ENCODE measurements around the gene CPSF6. TPM values are rescaled to one million over a fixed set of nuclear protein-coding genes. Genes with fewer than 3 reads are reported as not detected.
"Not testable (repeated sequence)": the region's sequence is repeated elsewhere in the genome, so short reads cannot be mapped to it uniquely, and the experiment has no call there.

The CPSF6 gene
- total and polyA plus RNA-seq, 9 donors: 24.7 to 98.0 (median 64.0) TPM

GRCh38 chr12:69254862-69255261 is 15.5 kb downstream of the CPSF6 start:
- no peak for DNase-seq
- Histone ChIP-seq H3K9me3 (no peaks in the 10 kb centered on the region), H3K27me3 (no peaks in the 10 kb centered on the region), H3K4me1 (ENCODE audit: insufficient read depth) (no peaks in the 10 kb centered on the region), H3K4me3 (no peak overlapping the region), H3K36me3 (no peaks in the 10 kb centered on the region), H3K27ac (no peak overlapping the region)
- WGBS, 3 donors: 93 to 100% (median 95%) methylated on average over 2 of the region's 2 CpGs
- TF ChIP-seq, protein P1, sequence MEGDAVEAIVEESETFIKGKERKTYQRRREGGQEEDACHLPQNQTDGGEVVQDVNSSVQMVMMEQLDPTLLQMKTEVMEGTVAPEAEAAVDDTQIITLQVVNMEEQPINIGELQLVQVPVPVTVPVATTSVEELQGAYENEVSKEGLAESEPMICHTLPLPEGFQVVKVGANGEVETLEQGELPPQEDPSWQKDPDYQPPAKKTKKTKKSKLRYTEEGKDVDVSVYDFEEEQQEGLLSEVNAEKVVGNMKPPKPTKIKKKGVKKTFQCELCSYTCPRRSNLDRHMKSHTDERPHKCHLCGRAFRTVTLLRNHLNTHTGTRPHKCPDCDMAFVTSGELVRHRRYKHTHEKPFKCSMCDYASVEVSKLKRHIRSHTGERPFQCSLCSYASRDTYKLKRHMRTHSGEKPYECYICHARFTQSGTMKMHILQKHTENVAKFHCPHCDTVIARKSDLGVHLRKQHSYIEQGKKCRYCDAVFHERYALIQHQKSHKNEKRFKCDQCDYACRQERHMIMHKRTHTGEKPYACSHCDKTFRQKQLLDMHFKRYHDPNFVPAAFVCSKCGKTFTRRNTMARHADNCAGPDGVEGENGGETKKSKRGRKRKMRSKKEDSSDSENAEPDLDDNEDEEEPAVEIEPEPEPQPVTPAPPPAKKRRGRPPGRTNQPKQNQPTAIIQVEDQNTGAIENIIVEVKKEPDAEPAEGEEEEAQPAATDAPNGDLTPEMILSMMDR (IDR thresholded peaks at IDR 0.05): no peak
- TF ChIP-seq POLR2A (IDR thresholded peaks at IDR 0.05): no peak
- TF ChIP-seq EP300 (IDR thresholded peaks at IDR 0.05): no peak
- intact Hi-C loops (cut with DNase I): loop anchor here in 1 of 4 donors (10.0 kb wide), 1 partner anchor 420 kb away; no protein-coding TSS in a partner anchor

DNA sequence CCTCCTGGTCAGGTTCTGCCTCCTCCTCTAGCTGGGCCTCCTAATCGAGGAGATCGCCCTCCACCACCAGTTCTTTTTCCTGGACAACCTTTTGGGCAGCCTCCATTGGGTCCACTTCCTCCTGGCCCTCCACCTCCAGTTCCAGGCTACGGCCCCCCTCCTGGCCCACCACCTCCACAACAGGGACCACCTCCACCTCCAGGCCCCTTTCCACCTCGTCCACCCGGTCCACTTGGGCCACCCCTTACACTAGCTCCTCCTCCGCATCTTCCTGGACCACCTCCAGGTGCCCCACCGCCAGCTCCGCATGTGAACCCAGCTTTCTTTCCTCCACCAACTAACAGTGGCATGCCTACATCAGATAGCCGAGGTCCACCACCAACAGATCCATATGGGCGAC is 19.3 kb downstream of the CPSF6 start:
- Histone ChIP-seq H3K4me3 (no peak overlapping the region), H3K27ac (no peak overlapping the region), H3K9me3 (no peaks in the 10 kb centered on the region), H3K36me3 (no peaks in the 10 kb centered on the region), H3K27me3 (no peaks in the 10 kb centered on the region), H3K4me1 (ENCODE audit: insufficient read depth) (no peaks in the 10 kb centered on the region)
- WGBS, 3 donors: 89 to 93% (median 90%) methylated on average over 10 of the region's 10 CpGs
- intact Hi-C loops (cut with DNase I): loop anchor here in 2 of 4 donors (1.0 to 10.0 kb wide), 2 partner anchors 25 to 424 kb away; no protein-coding TSS in a partner anchor
- DNase-seq: no peak
- TF ChIP-seq POLR2A (IDR thresholded peaks at IDR 0.05): no peak
- TF ChIP-seq, protein P1 (IDR thresholded peaks at IDR 0.05): no peak
- TF ChIP-seq EP300 (IDR thresholded peaks at IDR 0.05): no peak

DNA sequence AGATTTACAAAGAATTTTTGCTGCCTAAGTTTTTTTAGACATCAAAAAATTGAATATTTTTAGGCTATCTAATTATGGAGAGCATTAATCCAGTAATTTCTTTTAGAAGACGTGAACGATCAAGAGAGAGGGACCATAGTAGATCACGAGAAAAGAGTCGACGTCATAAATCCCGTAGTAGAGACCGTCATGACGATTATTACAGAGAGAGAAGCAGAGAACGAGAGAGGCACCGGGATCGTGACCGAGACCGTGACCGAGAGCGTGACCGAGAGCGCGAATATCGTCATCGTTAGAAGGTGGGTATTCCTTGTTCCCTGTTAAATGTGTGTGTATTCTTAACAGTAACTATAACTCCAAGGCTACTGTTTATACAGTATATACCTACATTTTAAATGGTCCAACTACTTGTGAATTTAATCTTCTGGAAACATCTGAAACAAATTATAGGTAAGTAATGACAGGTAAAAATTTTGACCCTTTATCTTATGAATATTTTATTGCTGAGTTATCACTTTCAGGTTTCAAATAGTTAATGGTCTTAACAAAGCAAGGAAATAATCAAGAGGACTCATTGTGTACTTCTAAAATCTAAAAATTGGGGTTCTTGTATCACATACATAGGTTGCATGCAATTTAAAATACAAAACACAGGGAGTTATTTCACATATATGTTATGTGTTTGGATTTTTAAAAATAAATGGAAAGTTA is 23.1 kb downstream of the CPSF6 start:
- Histone ChIP-seq H3K4me1 (ENCODE audit: insufficient read depth) (no peaks in the 10 kb centered on the region), H3K27me3 (no peaks in the 10 kb centered on the region), H3K27ac (no peak overlapping the region), H3K4me3 (no peak overlapping the region), H3K9me3 (no peaks in the 10 kb centered on the region), H3K36me3 (no peaks in the 10 kb centered on the region)
- intact Hi-C loops (cut with DNase I): no loop called here
- no peak for DNase-seq
- 95 to 96% (median 96%) methylated on average over 20 of the region's 20 CpGs for WGBS, 3 donors
- TF ChIP-seq, protein P1 (IDR thresholded peaks at IDR 0.05): no peak
- TF ChIP-seq POLR2A (IDR thresholded peaks at IDR 0.05) (no peak), EP300 (IDR thresholded peaks at IDR 0.05) (no peak)

- no peaks in the 10 kb centered on the region for H3K27me3 ChIP-seq
- no peaks in the 10 kb centered on the region for H3K9me3 ChIP-seq
- no peaks in the 10 kb centered on the region for H3K4me1 ChIP-seq (ENCODE audit: insufficient read depth)
- no peak for DNase-seq
- intact Hi-C loops (cut with DNase I): no loop called here
- H3K36me3 ChIP-seq: no peaks in the 10 kb centered on the region
- no peak overlapping the region for H3K27ac ChIP-seq
- WGBS, 3 donors: 89 to 92% (median 90%) methylated on average over 3 of the region's 3 CpGs
- H3K4me3 ChIP-seq: no peak overlapping the region
- TF ChIP-seq EP300 (IDR thresholded peaks at IDR 0.05): no peak
- TF ChIP-seq, protein P1 (IDR thresholded peaks at IDR 0.05): no peak
Observed at GRCh38 chr12:69265205-69265604, 25.8 kb downstream of the CPSF6 start.

GRCh38 chr12:69265633-69266032 is 26.3 kb downstream of the CPSF6 start:
- 88 to 95% (median 95%) methylated on average over 8 of the region's 8 CpGs for WGBS, 3 donors
- DNase-seq; H3K4me3 ChIP-seq; H3K9me3 ChIP-seq; H3K27ac ChIP-seq; intact Hi-C loops (cut with DNase I); H3K36me3 ChIP-seq; H3K4me1 ChIP-seq (ENCODE audit: insufficient read depth); H3K27me3 ChIP-seq: not testable (repeated sequence)
